Measurements from ENCODE around the gene ZNF675.
"Not testable (repeated sequence)": the region's sequence is repeated elsewhere in the genome, so short reads cannot be mapped to it uniquely, and the experiment has no call there.

GRCh38 chr19:23724161-23724560 is 37.1 kb upstream of the ZNF675 start:
- TF ChIP-seq, protein P1, sequence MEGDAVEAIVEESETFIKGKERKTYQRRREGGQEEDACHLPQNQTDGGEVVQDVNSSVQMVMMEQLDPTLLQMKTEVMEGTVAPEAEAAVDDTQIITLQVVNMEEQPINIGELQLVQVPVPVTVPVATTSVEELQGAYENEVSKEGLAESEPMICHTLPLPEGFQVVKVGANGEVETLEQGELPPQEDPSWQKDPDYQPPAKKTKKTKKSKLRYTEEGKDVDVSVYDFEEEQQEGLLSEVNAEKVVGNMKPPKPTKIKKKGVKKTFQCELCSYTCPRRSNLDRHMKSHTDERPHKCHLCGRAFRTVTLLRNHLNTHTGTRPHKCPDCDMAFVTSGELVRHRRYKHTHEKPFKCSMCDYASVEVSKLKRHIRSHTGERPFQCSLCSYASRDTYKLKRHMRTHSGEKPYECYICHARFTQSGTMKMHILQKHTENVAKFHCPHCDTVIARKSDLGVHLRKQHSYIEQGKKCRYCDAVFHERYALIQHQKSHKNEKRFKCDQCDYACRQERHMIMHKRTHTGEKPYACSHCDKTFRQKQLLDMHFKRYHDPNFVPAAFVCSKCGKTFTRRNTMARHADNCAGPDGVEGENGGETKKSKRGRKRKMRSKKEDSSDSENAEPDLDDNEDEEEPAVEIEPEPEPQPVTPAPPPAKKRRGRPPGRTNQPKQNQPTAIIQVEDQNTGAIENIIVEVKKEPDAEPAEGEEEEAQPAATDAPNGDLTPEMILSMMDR (IDR thresholded peaks at IDR 0.05 in 4 of 5, conservative IDR thresholded peaks at IDR 0.05 in 1 of 5) = not testable (repeated sequence)
- TF ChIP-seq POLR2A (IDR thresholded peaks at IDR 0.05) = not testable (repeated sequence)
